ENCODE measurements around the gene PRDX5.

Gene PRDX5

GRCh38 chr11:64349404-64349803, 31.5 kb downstream of the PRDX5 start:
- DNase-seq = no peak

- no peak for DNase-seq
Measured at GRCh38 chr11:64351136-64351631, 33.3 kb downstream of the PRDX5 start.

GRCh38 chr11:64352099-64352994, 34.4 kb downstream of the PRDX5 start:
- no peak for DNase-seq

- DNase-seq = no peak
Measured at GRCh38 chr11:64352995-64353714, 35.2 kb downstream of the PRDX5 start.

- DNase-seq = no peak
Measured at GRCh38 chr11:64353715-64354506, 36.0 kb downstream of the PRDX5 start.

- DNase-seq = no peak
Measured at GRCh38 chr11:64355078-64355940, 37.4 kb downstream of the PRDX5 start.

GRCh38 chr11:64356498-64357411, 38.8 kb downstream of the PRDX5 start:
- no peak for DNase-seq

- DNase-seq = no peak
Measured at GRCh38 chr11:64357446-64357845, 39.5 kb downstream of the PRDX5 start.

GRCh38 chr11:64357904-64358535, 40.1 kb downstream of the PRDX5 start:
- no peak for DNase-seq

- DNase-seq = no peak
Measured at GRCh38 chr11:64358536-64358906, 40.6 kb downstream of the PRDX5 start.

GRCh38 chr11:64358907-64359711, 41.2 kb downstream of the PRDX5 start, which contains the start of gene RPS6KA4:
RPS6KA4 (plus strand) TSS chr11:64359162; CDS start chr11:64359236, 74 bp downstream.
- peak; percentile 63 for DNase-seq

GRCh38 chr11:64359712-64360445, 42.0 kb downstream of the PRDX5 start:
- DNase-seq = no peak

GRCh38 chr11:64360448-64360921, 42.6 kb downstream of the PRDX5 start:
- DNase-seq = no peak

- no peak for DNase-seq
Measured at GRCh38 chr11:64361659-64362058, 43.7 kb downstream of the PRDX5 start.

GRCh38 chr11:64362339-64362738, 44.4 kb downstream of the PRDX5 start:
- no peak for DNase-seq

GRCh38 chr11:64364435-64364834, 46.5 kb downstream of the PRDX5 start:
- DNase-seq = no peak

- no peak for DNase-seq
Measured at GRCh38 chr11:64364911-64365310, 47.0 kb downstream of the PRDX5 start.

- DNase-seq = no peak
Measured at GRCh38 chr11:64366751-64367150, 48.8 kb downstream of the PRDX5 start.

Measured in activated naive CD4-positive, alpha-beta T cell treated with anti-CD3 and anti-CD28 coated beads, Interleukin-2, amount 50 U/mL, for 16 hours (primary cell).